C4-2B (cell line): ENCODE measurements around the gene NTRK3.

Source experiments
- ZFX ChIP-seq: fragments of 450-650 bp; IDR thresholded peaks from 2 replicates; pipeline ENCODE4 v1.6.1; 2017
- TF ChIP-seq, protein P1 (sequence below): fragments of 450-650 bp; conservative IDR thresholded peaks from 2 replicates; pipeline ENCODE4 v1.5.1; 2017; ENCODE audit warnings: mild to moderate bottlenecking

DNA sequence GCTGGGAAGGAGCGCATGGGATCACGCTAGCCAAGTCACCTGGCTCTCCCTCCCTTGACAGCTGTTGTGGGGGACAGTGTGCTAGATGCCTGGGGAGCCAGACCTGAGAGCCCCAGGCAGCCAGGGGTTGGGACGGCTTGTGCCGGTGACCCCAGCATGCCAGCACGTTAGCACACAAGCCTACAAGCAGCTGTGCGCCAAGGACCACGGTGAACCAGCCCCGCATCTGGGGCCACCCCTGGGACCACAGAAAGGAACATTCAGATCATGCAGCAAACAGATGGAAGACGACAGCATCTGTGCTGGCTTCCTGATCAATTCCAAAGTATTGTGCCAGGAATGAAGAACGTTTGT, 64.8 kb downstream of the NTRK3 start:
- TF ChIP-seq, protein P1, sequence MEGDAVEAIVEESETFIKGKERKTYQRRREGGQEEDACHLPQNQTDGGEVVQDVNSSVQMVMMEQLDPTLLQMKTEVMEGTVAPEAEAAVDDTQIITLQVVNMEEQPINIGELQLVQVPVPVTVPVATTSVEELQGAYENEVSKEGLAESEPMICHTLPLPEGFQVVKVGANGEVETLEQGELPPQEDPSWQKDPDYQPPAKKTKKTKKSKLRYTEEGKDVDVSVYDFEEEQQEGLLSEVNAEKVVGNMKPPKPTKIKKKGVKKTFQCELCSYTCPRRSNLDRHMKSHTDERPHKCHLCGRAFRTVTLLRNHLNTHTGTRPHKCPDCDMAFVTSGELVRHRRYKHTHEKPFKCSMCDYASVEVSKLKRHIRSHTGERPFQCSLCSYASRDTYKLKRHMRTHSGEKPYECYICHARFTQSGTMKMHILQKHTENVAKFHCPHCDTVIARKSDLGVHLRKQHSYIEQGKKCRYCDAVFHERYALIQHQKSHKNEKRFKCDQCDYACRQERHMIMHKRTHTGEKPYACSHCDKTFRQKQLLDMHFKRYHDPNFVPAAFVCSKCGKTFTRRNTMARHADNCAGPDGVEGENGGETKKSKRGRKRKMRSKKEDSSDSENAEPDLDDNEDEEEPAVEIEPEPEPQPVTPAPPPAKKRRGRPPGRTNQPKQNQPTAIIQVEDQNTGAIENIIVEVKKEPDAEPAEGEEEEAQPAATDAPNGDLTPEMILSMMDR, result no peak
- TF ChIP-seq ZFX, result no peak
